GM19455 (cell line): ENCODE results near the gene TPPP.

Source experiments
- ATAC-seq: cut with Tn5 transposase; IDR thresholded peaks from one replicate; pipeline ENCODE4 v1.9.1; 2021; ENCODE audit not compliant: unreplicated experiment

TPPP gene

DNA sequence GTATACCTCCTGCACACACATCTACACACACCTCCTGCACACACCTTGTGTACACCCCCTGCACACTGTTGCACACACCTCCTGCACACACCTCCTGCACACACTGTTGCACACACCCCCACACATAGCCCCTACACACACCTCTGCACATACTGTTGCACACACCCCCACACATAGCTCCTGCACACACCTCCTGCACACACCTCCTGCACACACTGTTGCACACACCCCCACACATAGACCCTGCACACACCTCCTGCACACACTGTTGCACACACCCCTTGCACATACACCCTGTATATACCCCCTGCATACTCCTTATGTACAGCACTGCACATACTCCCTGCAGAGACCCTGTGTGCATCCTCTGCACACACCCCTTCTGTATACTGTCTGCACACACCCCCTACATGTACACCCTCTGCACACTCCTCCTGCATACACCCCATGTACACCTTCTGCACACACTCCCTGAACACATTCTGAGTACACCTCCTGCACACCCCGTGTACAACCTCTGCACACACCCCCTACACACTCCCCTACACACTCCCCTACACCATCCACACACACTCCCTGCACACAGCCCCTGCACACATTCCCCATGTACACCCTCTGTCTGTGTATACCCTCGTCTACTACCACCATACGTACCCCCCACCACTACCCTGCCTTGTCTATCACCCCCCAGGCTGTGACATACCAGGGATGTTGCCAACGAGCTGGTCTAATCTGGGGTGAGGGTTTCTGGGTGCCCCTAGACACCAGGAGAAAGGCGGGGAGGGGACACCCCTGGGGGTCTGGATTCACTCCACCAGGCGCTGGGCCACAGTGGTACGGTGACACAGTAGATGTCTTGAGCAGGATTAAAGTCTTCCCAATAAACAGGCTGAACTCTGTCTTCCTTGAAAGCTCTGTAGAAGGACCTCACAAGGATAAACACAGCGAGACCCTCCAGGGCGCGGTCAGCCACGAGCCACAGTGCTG is 82.1 kb downstream of the TPPP start:
- ATAC-seq: no peak

- no peak for ATAC-seq
Measured at GRCh38 chr5:610011-610743, 83.0 kb downstream of the TPPP start.
